Fibroblast of upper back skin (primary cell): ENCODE measurements around the gene PPIP5K2.
"Not testable (repeated sequence)": the region's sequence is repeated elsewhere in the genome, so short reads cannot be mapped to it uniquely, and the experiment has no call there.

Experiments used
- DNase-seq: peaks from one replicate; pipeline ENCODE4 v3.0.0-alpha.2; 2013

PPIP5K2 gene

DNA sequence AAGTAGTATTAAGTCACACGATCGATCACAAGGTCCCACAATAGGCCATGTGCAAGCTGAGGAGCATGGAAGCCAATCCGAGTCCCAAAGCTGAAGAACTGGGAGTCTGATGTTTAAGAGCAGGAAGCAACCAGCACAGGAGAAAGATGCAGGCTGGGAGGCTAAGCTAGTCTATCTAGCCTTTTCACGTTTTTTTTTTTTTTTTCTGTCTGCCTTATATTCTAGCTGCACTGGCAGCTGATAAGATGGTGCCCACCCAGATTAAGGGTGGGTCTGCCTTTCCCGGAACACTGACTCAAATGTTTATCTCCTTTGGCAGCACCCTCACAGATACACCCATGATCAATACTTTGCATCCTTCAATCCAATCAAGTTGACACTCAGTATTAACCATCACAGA is 6.5 kb downstream of the PPIP5K2 start:
- no peak for DNase-seq

DNA sequence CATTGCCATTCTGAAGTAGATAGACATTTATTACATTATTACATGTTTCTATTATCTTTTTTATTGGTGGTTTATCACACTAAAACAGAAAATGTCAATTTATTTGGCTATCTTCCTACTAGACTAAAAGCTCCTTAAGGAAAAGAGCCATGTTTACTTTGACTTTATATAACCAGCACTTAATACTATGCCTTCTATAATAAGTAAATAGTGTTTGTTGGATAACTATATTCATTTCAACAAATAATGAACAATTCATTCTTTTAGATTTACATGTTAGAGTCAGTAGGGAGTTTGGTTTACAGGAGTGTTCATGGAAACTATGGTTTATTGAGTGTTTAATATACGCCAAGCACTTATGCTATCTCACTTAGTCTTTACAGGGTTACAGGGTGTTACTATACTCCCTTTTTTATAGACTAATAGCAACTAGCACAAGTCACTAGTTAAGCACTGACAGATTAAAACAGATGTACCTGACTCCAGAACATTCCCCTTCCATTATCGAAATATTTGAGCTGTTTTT is 7.3 kb downstream of the PPIP5K2 start:
- DNase-seq = no peak

DNA sequence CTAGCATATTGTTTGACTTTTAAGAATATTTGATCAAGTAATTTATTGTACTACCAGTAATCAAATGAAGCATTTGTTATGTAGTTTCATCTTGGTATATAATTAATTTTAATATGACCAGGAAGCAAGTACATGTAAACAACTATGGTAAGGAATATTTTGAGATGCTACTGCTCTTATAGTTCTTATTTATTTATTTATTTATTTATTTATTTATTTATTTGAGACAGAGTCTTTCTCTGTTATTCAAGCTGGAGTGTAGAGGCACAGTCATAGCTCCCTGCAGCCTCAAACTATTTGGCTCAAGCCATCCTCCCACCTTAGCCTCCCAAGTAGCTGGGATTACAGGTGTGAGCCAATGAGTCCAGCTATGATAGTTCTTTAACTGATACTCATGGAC is 8.1 kb downstream of the PPIP5K2 start:
- DNase-seq = no peak

DNA sequence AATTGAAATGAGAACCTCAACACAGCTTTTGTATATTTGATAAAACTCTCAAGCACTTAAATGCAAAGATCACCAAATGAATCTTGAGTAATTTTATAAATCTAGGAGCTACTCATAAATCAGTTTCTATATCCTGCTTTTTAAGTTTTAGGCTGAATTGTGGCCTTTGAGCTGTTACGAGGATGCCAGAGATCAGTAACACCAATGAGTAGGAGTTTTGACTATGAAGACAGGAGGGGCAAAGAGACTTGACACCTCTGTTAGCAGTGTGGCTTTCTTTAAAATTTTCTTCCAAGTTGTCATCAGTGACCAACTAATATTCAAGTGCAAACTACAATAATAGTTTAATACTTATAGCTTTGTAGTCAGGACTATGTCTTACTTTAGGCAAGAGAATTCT is 12.6 kb downstream of the PPIP5K2 start:
- no peak for DNase-seq

DNA sequence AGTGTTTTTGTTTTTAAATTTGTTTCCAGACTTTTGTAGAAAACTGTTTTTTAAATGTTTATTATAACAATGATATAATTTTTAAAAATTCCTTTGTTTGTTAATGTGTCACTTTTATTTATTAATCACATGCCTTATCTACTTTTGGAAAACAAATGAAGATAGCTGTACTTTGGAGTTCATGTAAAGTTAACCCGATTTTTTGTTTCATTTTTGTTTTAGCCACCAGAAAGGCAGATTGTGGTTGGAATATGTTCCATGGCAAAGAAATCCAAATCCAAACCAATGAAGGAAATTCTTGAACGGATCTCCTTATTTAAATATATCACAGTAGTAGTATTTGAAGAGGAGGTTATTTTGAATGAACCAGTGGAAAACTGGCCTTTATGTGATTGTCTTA is 13.1 kb downstream of the PPIP5K2 start:
- DNase-seq = no peak

DNA sequence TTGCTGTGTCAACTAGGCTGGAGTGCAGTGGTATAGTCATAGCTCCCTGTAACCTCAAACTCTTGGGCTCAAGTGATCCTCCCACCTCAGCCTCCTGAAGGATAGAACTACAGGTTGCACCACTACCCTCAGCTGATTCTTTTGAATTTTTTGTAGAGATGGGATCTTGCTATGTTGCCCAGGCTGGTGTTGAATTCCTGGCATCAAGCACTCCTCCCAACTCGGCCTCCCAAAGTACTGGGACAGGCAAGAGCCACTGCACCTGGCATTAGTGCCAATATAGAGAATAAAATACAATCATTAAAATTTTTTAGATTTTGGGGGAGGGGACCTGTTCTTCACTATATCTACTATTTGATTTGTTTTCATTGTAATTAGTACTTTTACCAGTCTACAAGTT is 15.4 kb downstream of the PPIP5K2 start:
- DNase-seq = no peak

DNA sequence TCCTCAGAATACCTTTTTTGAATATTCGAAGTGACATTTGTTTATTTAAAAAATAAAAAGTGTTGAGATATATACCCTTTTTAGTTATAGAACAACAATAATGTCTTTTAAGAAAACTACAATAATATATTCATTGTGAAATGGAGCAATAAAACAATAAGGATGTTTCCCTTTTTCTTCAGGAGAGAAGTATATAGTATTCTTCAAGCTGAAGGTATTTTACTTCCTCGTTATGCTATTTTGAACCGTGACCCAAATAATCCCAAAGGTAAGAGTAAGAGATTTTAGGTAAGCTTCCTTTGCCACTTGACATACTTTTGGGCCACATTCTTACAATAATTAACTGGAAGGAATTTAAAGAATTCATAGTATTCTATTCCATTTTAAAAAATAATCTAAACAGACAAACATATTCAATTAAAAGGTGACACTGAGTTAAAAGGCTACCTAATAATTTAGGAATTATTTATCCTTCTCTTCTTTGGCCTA is 18.1 kb downstream of the PPIP5K2 start:
- DNase-seq = no peak

DNA sequence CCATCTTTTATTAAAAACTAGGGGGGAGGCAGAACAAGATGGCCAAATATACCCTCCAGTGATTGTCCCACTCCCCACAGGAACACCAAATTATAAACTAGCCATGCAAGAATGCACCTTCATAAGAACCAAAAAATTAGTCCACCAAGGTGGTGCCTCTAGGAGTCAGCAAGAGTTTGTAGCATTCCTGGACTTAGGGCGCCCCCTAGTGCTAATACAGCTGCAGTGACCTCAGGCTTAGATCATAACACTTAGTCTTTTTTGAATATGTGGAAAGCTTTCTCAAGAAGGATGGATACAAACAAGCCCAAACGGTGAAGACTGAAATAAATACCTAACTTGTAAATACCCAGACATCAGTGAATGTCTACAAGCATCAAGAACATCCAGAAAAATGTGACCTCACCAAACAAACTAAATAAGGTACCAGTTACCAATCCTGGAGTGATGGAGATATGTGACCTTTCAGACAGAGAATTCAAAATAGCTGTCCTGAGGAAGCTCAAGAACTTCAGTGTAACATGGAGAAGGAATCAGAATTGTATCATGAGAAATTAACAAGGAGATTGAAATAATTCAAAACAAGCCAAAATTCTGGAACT is 19.3 kb downstream of the PPIP5K2 start:
- peak; percentile 70 for DNase-seq

DNA sequence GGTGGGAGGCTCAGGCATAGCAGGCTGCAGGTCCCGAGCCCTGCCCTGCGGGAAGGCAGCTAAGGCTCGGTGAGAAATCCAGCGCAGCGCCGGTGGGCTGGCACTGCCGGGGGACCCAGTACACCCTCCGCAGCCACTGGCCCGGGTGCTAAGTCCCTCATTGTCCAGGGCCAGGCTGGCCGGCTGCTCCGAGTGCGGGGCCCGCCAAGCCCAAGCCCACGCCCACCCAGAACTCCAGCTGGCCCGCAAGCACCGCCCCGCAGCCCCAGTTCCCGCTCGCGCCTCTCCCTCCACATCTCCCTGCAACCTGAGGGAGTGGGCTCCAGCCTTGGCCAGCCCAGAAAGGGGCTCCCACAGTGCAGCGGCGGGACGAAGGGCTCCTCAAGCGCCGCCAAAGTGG is 22.0 kb downstream of the PPIP5K2 start:
- DNase-seq = not testable (repeated sequence)

DNA sequence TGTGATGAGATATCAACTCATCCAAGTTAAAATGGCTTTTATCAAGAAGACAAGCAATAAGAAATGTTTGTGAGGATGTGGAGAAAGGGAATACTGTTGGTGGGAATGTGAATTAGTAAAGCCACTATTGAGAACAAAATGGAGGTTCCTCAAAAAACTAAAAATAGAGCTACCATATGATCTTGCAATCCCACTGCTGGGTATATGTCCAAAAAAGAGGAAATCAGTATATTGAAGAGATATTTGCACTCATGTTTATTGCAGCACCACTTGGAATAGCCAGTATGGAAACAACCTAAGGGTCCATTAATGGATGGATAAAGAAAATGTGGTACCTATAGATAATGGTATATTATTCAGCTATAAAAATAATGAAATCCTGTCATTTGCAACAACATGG is 25.1 kb downstream of the PPIP5K2 start:
- no peak for DNase-seq

DNA sequence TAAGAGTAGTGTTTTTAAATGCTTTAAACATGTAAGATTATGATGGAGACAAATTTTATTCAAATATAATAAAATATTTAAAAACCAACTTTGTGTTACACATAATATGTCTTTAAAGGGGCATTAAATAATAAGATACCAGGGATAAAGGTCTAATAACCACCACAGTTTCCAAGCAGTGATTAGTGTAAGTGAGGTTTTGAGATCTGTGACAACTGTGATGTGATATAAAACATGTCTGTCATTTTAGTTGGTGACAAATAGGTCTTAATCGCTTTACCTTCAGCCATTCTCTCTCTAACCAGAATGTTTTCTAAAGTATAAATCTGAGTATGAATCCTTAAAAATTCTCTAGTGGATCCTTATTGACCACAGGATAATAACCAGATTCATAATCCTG is 28.1 kb downstream of the PPIP5K2 start:
- DNase-seq = no peak

DNA sequence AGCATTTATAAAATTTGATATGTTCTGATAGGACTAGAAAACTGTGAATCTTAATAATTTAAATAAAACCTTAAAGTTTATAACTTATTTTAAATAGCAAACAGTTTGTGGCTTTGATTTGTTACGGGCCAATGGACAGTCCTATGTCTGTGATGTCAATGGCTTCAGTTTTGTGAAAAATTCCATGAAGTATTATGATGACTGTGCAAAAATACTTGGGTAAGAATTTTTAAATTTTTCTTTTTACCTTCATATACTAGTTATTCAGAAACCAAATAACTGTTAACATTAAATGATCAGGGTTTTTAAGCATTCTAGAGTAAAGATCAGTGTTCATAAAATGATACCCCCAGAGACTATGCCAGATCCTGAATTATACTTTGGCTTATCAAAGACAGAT is 31.1 kb downstream of the PPIP5K2 start:
- DNase-seq = no peak

DNA sequence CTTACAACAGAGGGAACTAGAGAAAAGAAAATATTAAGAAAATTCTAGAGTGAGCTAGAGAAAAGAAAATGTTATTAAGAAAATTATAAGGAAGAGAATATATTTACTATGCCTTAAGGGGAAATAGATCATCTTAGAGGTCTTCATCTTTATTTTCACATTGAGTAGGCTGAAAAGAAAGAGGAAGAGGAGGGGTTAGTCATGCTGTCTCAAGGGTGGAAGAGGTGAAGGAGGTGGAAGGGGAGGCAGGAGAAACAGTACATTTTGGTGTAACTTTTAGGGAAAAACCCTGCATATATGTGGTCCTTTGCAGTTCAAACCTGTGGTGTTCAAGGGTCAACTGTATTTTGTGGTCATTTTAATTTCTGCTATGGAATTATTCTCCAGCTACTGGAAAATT is 46.6 kb downstream of the PPIP5K2 start:
- DNase-seq = no peak

DNA sequence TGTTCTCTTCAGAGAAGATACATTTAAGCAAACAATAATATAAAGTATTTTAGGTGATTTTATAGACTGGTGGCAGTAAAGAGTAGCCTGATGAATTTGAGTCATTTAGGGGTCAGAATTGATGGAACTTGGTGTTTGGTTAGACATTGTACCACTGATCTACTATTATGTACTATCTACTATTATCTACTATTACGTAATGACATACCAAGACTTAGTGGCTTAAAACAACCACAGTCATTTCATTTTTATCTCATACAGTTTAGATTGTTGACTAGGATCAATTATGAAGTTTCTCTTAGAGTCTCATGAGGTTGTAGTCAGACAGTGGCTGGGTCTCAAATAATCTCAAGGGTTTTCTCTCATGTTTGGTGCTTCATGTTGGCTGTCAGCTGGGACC is 54.0 kb downstream of the PPIP5K2 start:
- DNase-seq = no peak

DNA sequence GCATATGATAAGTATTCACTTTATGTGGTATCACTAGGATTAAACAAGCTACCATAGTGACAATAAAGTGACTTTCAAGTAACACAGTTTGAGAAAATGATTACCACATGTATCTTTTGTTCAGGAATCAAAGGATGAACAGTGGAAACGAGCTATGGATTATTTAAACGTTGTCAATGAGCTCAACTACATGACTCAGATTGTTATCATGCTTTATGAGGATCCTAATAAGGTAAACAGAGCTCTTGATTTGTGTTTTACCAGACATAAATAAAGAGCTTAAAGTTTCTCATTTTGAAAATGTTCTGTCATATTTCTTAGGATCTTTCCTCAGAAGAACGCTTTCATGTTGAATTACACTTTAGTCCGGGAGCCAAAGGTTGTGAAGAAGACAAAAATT is 57.4 kb downstream of the PPIP5K2 start:
- DNase-seq = no peak

DNA sequence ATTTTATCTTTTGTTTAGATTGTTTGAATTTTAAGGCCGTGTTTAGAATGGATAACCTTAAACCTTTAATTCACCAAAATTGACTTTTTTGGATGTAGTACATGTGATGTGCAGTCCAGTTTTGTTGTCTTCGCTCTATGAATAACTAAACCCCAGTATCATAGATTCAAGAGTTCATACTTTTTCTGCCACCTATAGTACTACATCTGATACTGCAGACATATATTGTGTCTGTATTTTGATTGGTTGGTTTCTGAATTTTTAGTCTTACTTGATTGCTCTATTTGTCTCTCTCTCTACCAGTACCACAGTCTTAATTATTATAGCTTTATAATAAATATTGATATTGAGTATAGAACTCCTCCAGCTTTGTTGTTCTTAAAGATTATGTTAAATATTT is 58.1 kb downstream of the PPIP5K2 start:
- DNase-seq = no peak

DNA sequence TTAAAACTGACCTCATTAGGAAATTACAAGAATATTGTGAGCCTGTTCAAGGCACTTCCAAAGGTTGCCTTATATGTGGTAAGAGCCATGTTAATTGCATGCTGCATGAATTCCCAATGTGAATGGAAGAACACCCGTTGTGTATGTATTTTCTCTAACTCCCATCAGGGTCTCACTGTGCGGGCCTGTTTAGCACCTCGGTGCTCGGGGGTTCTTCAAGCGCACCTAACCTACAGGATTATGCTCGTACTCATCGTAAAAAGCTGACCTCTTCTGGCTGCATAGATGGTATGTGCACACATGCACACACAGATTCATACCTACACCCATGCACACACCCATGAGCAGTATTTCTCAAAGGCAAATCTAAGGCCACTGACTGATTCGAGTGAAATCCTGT is 66.1 kb downstream of the PPIP5K2 start:
- no peak for DNase-seq

DNA sequence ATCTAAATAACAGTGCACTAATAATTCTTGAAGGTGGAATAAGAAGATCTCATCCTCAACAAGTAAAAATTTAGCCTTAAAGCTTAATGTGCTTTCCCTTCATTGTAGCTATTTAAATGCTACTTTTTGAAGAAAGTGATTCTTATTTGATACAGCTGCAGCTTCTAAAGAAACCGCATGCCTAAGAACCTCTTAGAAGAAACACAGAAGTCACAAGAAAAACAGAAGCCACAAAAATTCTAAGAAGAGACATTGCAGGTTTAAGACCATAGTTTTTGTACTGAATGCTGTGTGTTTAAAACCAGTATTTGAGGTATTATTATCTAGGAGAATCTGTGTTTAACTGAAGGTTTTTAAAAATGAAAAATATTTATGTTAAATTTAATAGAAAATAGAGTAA is 68.3 kb downstream of the PPIP5K2 start:
- DNase-seq = no peak

DNA sequence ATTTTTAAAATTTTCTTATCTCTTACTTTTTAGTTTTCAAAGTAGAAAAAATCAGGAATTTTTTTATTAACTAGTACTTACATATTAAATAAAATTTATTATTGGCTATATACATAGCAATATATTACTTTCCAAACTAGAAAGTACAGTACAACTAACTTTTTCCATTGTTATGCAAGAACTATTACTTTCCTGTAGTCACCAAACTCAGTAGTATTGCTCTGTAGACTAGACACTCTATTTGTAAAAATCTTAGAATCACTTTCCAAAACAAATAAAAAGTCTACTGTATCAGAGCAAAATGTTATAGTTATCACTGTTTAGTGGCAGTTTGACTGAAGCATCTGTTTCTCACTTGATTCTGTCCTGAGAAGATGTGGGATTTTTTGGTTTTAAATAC is 83.1 kb downstream of the PPIP5K2 start:
- DNase-seq = no peak

DNA sequence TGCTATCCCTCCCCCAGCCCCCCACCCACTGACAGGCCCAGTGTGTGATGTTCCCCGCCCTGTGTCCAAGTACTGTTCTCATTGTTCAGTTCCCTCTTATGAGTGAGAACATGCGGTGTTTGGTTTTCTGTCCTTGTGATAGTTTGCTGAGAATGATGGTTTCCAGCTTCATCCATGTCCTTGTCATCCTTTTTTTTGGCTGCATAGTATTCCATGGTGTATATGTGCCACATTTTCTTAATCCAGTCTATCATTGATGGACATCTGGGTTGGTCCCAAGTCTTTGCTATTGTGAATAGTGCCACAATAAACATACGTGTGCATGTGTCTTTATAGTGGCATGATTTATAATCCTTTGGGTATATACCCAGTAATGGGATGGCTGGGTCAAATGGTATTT is 84.9 kb downstream of the PPIP5K2 start:
- DNase-seq = not testable (repeated sequence)

DNA sequence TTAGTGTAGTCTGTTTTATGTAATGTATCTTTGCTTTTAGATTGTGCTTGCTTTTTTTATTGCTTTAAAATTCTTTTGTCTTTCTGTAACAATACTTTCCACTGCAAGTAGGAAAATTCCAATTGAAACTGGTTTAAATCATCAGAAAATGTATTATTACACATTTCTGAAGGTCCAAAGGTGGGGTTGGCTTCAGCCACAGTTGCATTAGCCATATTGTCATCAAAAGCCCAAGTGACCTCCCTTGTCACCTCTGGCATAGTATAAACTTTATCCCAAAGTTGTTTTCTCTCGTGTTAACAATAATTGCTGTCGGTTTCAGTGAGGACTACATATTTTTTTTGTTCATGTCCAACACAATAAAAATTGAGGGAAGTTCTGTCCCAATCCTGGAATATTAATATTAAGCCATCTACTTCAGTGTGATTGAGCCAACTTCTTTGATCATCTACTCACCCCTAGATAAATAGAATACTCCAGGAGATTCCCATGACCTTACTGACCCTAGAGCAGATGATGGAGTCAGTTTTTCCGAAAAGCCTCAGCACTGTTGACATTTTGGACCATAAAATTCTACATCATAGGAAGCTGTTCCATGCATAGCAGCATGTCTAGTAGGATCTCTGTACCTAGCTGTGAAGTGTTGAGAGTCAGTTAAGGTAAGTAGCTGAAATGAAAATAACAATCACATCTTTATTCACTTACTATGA is 86.0 kb downstream of the PPIP5K2 start:
- no peak for DNase-seq

DNA sequence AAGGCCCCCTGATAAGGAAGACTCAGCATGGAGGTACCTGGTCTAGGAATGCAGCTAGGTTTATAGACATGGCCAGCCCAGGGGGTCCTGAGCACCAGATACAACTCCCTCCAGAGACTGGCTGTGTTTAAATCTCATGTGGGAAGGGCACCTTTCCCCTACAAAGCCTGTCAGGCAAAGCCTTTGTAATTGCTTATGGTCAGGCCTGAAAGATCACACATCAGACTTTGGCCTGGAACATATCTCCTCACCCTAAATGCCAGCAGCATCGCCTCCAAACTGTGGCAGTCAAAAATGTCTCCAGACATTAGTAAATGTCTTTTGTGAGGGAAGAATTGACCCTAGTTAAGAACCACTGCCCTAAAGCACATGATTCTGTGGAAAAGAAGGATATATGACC is 86.9 kb downstream of the PPIP5K2 start:
- no peak for DNase-seq

DNA sequence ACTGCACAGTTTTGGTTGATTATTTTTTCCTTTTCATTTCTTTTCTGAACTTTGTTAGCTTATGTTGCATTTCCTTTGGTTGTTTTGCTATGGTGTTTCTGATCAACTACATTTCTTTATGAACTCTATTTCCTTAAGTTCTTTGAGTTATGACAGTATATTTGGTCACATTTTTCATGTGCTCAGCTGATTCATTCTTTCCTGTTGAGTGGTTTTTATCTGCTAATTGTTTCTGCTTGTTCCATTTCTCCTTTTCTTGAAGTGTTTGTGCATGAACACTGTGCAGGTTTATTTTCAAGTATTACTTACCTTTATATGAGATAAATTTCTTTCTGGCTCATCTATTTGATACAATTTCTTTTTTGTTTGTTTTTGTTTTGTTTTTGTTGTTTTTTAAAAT is 87.6 kb downstream of the PPIP5K2 start:
- no peak for DNase-seq

DNA sequence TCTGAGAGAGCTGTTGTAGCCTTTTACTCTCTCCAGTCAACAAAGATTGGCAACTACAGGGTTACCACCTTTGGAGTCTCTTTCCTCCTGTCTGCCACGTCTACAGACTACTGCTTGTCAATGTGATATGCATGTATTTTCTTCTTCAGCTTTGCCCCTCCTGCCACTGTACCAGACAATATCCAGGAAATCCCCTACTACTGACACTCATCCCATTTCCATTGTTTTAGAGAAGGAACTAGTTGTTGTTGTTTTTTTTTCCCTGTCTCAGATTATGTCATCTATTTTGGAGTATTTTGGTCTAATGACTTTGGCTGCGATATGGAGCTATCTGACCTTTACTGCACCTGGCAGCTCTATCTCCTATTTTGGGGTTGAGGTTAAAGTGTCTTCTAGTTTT is 88.4 kb downstream of the PPIP5K2 start:
- DNase-seq = no peak

DNA sequence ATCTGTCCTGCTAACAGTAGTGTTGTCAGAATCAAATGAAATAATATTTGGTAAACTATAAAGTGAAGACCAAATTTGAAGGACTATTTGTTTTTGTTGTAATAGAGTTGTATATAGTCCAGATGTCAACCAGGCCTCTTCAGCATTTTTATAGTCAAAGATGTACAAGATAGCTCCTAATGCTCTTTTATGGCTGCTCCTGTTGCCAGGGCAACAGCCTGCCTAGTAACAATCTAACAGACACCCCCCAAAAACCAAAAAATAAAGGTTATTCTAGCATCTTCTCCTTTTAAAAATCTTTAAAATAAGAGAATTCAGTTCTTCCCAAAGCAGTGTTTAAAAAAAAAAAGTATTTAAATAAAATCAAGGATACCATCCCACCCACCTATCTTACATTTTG is 89.0 kb downstream of the PPIP5K2 start:
- DNase-seq = no peak
